ELF-1 (cell line): ENCODE results near the gene THYN1.
"Not testable (repeated sequence)": the region's sequence is repeated elsewhere in the genome, so short reads cannot be mapped to it uniquely, and the experiment has no call there.

Source experiments
- DNase-seq: peaks from one replicate; pipeline ENCODE4 v3.0.0-alpha.2; 2016; ENCODE audit warnings: low read depth, low spot score

THYN1 gene

DNA sequence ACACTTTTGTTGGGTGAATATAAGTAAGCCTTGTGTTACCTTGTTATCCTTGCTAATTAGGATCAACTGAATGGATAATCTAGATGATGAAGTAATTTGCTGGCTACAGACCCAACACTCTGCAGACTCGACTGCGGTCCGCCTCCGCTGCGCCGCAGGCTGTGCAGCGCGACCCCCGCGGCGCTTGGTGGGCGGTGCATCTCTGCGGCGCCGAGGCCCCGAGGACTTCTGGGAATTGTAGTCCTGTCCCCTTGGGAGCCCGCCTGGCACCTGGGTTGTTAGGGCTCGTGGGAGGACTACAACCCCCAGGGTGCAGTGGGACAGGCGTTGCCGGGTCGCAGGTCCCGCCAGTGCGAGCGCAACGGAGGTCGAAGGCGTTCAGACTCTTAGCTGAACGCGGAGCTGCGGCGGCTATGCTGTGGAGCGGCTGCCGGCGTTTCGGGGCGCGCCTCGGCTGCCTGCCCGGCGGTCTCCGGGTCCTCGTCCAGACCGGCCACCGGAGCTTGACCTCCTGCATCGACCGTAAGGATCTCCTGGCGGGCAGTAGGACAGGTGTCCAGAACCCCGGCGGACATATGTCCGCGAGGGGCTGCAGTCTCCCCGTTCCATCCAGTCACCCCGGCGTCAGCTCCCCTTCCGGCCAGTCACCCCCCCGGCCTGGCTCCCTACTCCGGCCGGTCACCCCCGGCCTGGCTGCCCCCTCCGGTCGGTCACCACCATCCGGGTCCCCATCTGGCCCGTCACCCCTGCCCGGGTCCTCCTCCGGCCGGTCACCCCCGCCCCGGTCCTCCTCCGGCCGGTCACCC lies at the start of gene THYN1, which contains the start of gene ACAD8:
Gene THYN1, minus strand, starts transcription at position 165 of the 806 bp plus-strand sequence. CDS start 470 bp downstream, outside the sequence.
Gene ACAD8, plus strand, starts transcription at position 381 of the 806 bp plus-strand sequence. Its CDS starts 33 bp downstream, at position 414.
- peak; percentile 98 for DNase-seq

DNA sequence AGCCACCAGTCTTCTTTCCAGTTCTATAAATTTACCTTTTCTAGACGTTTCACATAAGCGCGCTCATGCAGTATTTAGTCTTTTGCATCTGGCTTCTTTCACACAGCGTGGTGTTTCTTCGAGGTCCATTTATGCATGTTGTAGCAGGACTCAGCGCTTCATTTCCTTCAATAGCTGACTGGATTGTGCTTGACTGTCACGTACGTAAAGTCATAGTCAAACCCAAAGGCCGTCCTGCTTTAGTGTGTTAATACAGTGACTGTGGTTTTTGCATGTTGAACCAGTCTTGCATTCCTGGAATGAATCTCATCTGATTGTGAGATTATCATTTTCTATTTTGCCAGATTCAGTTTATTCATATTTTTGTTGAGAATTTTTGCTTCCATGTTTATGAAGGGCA lies 41.5 kb upstream of the THYN1 start:
- DNase-seq: no peak

GRCh38 chr11:134293119-134294113 lies 40.3 kb upstream of the THYN1 start:
- peak; percentile 25 for DNase-seq

DNA sequence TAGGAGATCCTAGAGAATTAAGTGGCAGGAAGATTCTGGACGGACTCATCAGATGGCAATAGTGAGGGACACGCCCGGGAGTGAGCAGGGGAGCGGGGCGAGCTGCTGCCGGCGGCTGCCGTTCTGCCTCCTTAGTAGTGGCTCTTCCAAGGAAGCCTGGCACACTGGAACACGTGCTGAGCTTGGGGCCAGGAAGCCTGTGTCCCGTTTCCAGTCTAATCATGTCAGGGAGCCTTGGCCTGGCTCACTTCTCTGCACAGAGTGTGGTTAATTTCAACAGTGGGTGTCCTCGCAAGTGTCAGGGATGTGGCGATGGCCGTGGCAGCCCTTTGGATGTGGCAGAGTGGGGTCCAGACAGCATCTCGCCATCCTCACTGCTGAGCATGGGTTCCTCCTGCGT lies 39.5 kb upstream of the THYN1 start:
- no peak for DNase-seq

DNA sequence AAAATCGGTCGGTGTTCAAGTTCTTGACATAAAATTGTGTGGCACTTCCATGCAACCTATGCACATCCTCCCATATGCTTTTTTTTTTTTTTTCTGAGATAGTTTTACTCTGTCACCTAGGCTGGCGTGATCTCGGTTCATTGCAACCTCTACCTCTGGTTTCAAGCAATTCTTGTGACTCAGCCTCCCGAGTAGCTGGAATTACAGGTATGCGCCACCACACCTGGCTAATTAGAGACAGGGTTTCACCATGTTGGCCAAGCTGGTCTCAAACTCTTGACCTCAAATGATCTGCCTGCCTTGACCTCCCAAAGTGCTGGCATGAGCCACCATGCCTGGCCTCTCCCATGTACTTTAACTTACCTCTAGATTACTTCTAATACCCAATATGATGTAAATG lies 38.0 kb upstream of the THYN1 start:
- DNase-seq: no peak

GRCh38 chr11:134290646-134291045 lies 37.5 kb upstream of the THYN1 start:
- DNase-seq: no peak

DNA sequence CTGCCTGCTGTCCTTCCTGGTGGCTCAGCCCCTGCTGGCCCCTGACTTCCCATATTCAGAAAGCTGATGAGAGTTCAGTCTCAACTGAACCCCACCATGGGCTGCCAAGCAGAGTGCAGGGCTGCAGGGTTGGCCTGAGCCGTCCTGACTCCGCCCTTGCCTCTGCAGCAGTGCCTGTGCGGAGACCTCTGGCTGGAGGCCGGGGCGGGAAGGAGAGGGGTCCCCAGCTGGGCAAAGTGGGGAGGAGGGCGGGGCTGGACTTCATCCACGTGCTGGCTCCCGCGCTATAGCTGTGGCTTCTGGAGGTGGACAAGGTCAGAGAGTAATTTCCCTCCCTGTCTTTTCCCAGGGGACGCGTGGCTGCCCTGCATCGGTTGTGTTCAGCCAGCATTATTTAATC lies 36.6 kb upstream of the THYN1 start:
- DNase-seq: no peak

DNA sequence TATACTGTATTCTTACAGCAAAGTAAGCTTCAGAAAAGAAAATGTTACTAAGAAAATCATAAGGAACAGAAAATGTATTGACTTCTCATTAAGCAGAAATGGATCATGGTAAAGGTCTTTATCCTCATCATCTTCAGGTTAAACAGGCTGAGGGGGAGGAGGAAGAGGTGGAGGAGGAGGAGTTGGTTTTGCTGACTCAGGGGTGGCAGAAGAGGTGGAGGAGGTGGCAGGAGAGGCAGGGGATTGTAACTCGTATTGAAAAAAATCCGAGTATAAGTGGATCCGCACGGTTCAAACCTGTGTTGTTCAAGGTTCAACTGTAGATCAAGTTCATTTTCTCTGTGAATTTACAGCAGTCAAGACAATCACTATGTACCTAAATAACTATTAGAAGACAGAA lies 36.0 kb upstream of the THYN1 start:
- no peak for DNase-seq

DNA sequence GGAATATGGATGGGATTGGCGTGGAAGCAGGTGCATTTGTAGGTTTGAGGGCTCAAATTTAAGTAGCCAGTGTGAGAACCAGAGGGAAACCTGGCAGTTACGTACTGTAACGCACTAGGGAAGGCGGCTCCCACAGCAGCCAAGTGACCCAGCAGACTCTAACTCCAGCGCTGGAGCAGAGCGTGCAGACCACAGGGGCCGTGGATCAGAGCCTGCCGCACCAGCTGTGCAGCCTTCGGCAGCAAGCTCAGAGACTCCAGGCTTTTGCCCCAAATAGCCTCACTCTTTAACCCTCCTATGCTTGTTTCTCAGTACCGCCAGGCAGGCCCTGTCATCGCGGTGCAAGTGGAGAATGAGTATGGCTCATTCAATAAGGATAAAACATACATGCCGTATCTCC lies 35.3 kb upstream of the THYN1 start:
- no peak for DNase-seq

- DNase-seq: no peak
Measured at GRCh38 chr11:134287561-134287960, 34.4 kb upstream of the THYN1 start.

DNA sequence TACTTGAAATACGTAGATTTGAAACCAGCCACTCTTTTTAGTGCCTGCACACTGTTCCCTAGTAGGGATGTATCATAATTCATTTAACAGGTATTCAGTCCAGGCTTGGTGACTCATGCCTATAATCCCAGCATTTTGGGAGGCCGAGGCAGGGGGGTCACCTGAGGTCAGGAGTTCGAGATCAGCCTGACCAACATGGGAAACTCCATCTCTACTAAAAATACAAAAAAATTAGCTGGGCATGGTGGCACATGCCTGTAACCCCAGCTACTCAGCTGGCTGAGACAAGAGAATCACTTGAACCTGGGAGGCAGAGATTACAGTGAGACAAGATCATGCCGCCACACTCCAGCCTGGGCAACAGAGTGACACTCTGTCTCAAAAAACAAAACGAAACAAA lies 31.2 kb upstream of the THYN1 start:
- DNase-seq: not testable (repeated sequence)

GRCh38 chr11:134283461-134284230 lies 30.5 kb upstream of the THYN1 start:
- no peak for DNase-seq

GRCh38 chr11:134282121-134283045 lies 29.2 kb upstream of the THYN1 start:
- DNase-seq: no peak

DNA sequence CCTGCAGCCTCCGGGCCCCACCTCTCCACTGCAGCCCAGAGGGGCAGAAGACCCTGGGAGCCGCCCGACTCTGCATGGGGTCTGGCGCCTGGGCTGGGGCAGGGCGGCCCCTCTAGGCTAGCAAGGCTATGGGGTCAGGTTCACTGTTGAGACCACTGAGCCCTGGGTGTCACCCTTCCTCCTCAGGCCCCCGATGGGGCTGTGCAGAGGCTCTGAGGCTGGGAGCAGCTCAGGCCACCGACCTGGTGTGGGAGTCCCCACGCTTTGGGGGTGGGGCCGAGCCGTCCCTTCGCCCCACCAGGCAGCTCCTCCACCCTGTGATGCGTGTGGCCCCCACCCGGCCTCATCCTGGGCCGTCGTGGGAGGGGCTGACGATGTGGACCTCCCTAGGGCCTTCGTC lies 28.5 kb upstream of the THYN1 start:
- DNase-seq: not testable (repeated sequence)

DNA sequence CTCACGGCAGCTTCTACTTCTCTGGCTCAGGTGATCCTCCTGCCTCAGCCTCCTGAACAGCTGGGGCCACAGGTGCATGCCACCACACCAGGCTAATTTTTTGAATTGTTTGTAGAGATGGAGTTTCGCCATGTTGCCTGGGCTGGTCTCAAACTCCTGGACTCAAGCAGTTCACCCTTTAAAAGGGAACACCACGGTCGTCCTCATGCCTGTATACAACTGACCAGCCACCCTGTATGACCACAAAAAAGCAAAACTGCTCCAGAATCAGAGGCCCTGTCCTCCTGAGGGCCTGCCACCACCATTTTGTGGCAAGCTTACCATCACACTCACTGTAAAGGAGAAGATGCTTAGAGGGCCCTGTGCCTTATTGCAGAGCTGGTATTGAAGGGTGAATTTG lies 25.2 kb upstream of the THYN1 start:
- DNase-seq: no peak

DNA sequence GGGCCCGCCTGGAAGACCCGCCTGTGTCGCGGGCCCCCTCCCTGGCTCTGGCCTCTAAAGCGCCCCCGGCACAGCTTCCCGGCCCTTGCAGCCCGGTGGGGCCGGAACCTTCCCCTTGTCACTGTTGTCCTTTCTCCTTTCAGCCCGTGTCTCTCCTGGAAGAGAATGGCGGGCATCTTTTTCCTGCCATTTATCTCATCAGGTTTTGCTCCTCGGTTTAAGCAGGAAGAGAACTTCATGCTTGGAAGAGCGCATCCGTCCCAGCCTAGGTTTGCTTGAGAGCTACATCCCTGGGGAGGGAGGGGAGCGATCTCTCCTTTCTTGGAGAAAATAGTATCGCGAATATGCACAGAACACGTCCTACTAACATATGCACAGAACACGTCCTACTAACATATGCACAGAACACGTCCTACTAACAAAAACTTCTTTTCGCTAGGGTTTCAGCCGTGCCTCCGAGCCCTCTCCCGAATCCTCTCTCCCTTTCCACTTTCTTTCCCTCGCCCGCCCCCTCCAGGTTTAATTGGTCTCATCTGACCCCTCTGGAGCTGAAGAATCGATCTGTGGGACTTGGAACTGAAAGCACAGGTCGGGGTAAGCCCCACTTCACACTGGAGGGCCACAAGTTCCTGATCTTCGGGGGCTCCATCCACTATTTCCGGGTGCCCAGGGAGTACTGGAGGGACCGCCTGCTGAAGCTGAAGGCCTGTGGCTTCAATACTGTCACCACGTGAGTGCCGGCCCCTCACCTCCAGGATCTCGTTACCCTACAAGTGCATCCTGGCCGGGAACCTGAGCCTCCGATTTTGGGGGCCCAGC lies 24.2 kb upstream of the THYN1 start:
- DNase-seq: no peak

DNA sequence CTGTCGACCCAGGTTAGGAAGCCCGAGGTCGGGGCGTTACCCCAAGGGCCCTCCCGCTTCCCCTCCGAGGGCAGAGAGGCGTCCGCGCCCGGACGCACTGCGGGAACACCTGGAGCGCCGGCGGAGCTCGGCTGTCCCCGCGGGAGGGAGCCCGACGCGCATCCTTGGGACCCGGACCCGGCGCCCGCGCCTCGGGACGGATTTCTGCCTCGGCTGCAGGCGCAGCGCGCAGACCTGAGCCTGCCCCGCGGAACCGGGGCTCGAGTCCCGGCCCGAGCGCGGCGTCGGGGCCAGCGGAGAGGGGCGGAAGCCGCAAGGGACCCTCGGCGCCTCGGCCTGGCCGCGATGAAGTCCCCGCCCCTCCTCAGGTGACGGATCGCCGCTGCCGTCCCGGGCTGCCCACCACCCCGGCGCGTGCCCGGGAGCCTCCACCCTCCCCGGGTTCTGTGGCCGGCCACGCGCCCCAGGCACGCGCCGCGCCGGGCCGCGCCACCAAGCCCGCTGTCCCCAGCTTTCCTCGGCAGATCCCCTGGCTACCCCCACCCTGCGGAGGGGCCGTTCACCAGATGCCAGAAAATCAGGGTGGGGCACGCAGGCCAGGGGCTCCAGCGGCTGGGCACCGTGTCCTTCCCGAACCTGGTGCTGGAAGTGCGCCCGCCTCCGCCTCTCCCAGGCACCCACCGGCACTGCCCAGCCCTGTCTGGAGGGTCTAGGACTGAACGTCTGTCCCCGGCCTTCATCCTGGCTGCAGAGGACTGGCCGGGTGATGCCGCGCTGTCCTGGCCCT lies 23.4 kb upstream of the THYN1 start:
- peak; percentile 48 for DNase-seq

DNA sequence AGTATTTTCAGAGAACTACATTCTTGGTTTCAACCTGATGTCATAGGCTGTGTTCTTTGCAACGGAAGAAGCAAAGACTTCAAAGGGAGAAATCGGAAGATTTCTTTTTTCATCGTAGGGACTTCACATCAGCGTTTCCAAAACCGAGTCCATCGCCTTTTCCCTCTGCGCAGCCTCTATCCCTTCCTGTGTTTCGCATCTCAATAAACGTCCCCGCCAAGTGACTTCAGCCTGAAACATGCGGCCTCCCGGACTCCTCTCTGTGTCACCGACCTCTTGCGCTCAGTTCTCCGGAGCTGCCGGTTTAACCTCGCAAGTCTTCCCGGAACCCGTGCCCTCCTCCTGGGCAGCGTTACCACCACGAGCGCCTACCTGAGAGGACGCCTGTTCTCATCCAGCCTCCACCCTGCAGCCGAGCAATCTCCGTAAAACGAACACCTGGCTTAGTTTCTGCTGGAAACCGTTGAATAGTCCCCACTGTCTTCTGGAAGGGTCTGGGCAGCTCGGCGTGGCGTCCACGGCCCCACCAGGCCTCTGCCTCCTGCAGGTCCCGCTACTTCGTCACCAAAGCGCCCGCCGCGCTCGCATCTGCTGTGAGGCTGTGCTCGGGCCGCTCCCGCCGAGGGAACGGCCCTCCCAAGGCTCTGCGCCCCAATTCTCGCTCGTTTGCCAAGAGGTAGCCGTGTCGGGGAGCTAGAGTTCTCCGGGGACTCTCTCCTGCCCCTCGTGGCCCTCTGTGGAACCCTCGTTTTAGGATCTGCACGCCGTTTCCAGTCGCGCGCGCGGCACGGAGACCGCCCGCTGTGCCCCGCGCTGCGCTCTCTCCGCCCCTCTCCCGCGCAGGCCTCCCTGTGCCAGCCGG lies 22.6 kb upstream of the THYN1 start, which contains the start of gene GLB1L3:
Gene GLB1L3, plus strand, starts transcription at position 846 of the 862 bp plus-strand sequence. CDS start 362 bp downstream, outside the sequence.
- DNase-seq: peak; percentile 51
